ENCODE data around the gene CEMIP2. TPM values are rescaled to one million over a fixed set of nuclear protein-coding genes. Genes with fewer than 3 reads are reported as not detected.

CEMIP2 gene
- total RNA-seq, 6 donors from 2014 or later: 113 to 277 (median 161) TPM

- no peak for DNase-seq
- no peak for ATAC-seq (ENCODE audit: low FRiP score in 2 of 2)
- WGBS, 2 donors: 77 to 78% methylated on average over 6 of the region's 6 CpGs
- TF ChIP-seq CTCF (IDR thresholded peaks at IDR 0.05) (no peak), POLR2A (IDR thresholded peaks at IDR 0.05) (no peak), EP300 (IDR thresholded peaks at IDR 0.05) (no peak), POLR2AphosphoS5 (IDR thresholded peaks at IDR 0.05) (no peak)
- Histone ChIP-seq H3K27me3 (no peaks in the 10 kb centered on the region), H3K4me1 (peaks cover 0 to 17% (median 7%) of the 10 kb centered on the region in 4 donors), H3K27ac (no peak overlapping the region), H3K9me3 (no peaks in the 10 kb centered on the region), H3K4me3 (no peak overlapping the region), H3K36me3 (peaks cover 27 to 91% (median 46%) of the 10 kb centered on the region in 4 donors)
Observed at GRCh38 chr9:71729816-71730526, 38.3 kb downstream of the CEMIP2 start.

GRCh38 chr9:71726723-71727122 is 41.6 kb downstream of the CEMIP2 start:
- Histone ChIP-seq H3K27ac (peak overlapping the region in 1 of 4 donors; percentile 9), H3K4me1 (peaks cover 0 to 4% (median 2%) of the 10 kb centered on the region in 4 donors), H3K27me3 (no peaks in the 10 kb centered on the region), H3K9me3 (no peaks in the 10 kb centered on the region), H3K36me3 (peaks cover 25 to 94% (median 58%) of the 10 kb centered on the region in 4 donors), H3K4me3 (no peak overlapping the region)
- DNase-seq: no peak
- no peak for TF ChIP-seq POLR2A (IDR thresholded peaks at IDR 0.05)
- TF ChIP-seq POLR2AphosphoS5 (IDR thresholded peaks at IDR 0.05): no peak
- no peak for TF ChIP-seq CTCF (IDR thresholded peaks at IDR 0.05)
- no peak for TF ChIP-seq EP300 (IDR thresholded peaks at IDR 0.05)
- 62 to 92% methylated on average over 3 of the region's 3 CpGs for WGBS, 2 donors
- no peak for ATAC-seq (ENCODE audit: low FRiP score in 2 of 2)

GRCh38 chr9:71725590-71726338 is 42.5 kb downstream of the CEMIP2 start:
- Histone ChIP-seq H3K36me3 (peaks cover 31 to 94% (median 54%) of the 10 kb centered on the region in 4 donors), H3K9me3 (no peaks in the 10 kb centered on the region), H3K27ac (no peak overlapping the region), H3K4me3 (no peak overlapping the region), H3K4me1 (peaks cover 0 to 4% (median 0%) of the 10 kb centered on the region in 4 donors), H3K27me3 (no peaks in the 10 kb centered on the region)
- no peak for ATAC-seq (ENCODE audit: low FRiP score in 2 of 2)
- TF ChIP-seq CTCF (IDR thresholded peaks at IDR 0.05): no peak
- no peak for TF ChIP-seq POLR2AphosphoS5 (IDR thresholded peaks at IDR 0.05)
- TF ChIP-seq POLR2A (IDR thresholded peaks at IDR 0.05): no peak
- TF ChIP-seq EP300 (IDR thresholded peaks at IDR 0.05): no peak
- no peak for DNase-seq
- WGBS, 2 donors: 54 to 72% methylated on average over 5 of the region's 5 CpGs

- Histone ChIP-seq H3K9me3 (no peaks in the 10 kb centered on the region), H3K36me3 (peaks cover 14 to 80% (median 31%) of the 10 kb centered on the region in 4 donors), H3K4me1 (peaks cover 5 to 21% (median 16%) of the 10 kb centered on the region in 4 donors), H3K27me3 (no peaks in the 10 kb centered on the region), H3K27ac (no peak overlapping the region), H3K4me3 (no peak overlapping the region)
- DNase-seq (no peak), ATAC-seq (ENCODE audit: low FRiP score in 2 of 2) (no peak)
- TF ChIP-seq POLR2AphosphoS5 (IDR thresholded peaks at IDR 0.05): no peak
- no peak for TF ChIP-seq CTCF (IDR thresholded peaks at IDR 0.05)
- no peak for TF ChIP-seq POLR2A (IDR thresholded peaks at IDR 0.05)
- no peak for TF ChIP-seq EP300 (IDR thresholded peaks at IDR 0.05)
Observed at GRCh38 chr9:71721855-71722254, 46.5 kb downstream of the CEMIP2 start.
